ENCODE data around the gene CYP24A1.
A peak's percentile ranks its signal among the peaks of the same experiment; 100 is the strongest.

The CYP24A1 gene
- total RNA-seq: 0.17 to 0.58 (median 0.52) reads per million in 3 donors

GRCh38 chr20:54173653-54174456 is at the start of gene CYP24A1:
CYP24A1 (minus strand) TSS chr20:54173986; CDS start chr20:54173579, 407 bp downstream.
- Histone ChIP-seq H3K9me3 (ENCODE audit: control insufficient read depth, low read length) (no peaks in the 10 kb centered on the region), H3K27ac (ENCODE audit: insufficient read depth, low read length, poor library complexity, severe bottlenecking) (no peak within 1 kb of the TSS), H3K27me3 (replicated peaks; ENCODE audit: control insufficient read depth, insufficient read depth, low read length, poor library complexity, severe bottlenecking) (peaks cover 34% of the 10 kb centered on the region), H3K4me3 (ENCODE audit: insufficient read depth, low read depth, low read length, poor library complexity, severe bottlenecking) (peak within 1 kb of the TSS; percentile 30), H3K36me3 (ENCODE audit: control insufficient read depth, insufficient read depth, low read length) (no peaks in the 10 kb centered on the region), H3K4me1 (ENCODE audit: control insufficient read depth, insufficient read depth, low read length, poor library complexity, severe bottlenecking) (peaks cover 7% of the 10 kb centered on the region)
- DNase-seq: no peak

- H3K9me3 ChIP-seq (ENCODE audit: control insufficient read depth, low read length): no peaks in the 10 kb centered on the region
- peaks cover 3% of the 10 kb centered on the region for H3K4me1 ChIP-seq (ENCODE audit: control insufficient read depth, insufficient read depth, low read length, poor library complexity, severe bottlenecking)
- H3K27ac ChIP-seq (ENCODE audit: insufficient read depth, low read length, poor library complexity, severe bottlenecking): no peak overlapping the region
- H3K27me3 ChIP-seq (replicated peaks; ENCODE audit: control insufficient read depth, insufficient read depth, low read length, poor library complexity, severe bottlenecking): no peaks in the 10 kb centered on the region
- H3K36me3 ChIP-seq (ENCODE audit: control insufficient read depth, insufficient read depth, low read length): no peaks in the 10 kb centered on the region
- no peak for DNase-seq
- no peak overlapping the region for H3K4me3 ChIP-seq (ENCODE audit: insufficient read depth, low read depth, low read length, poor library complexity, severe bottlenecking)
Observed at GRCh38 chr20:54223285-54223684, 49.5 kb upstream of the CYP24A1 start.

- Histone ChIP-seq H3K9me3 (ENCODE audit: control insufficient read depth, low read length) (no peaks in the 10 kb centered on the region), H3K36me3 (ENCODE audit: control insufficient read depth, insufficient read depth, low read length) (no peaks in the 10 kb centered on the region), H3K27ac (ENCODE audit: insufficient read depth, low read length, poor library complexity, severe bottlenecking) (no peak overlapping the region), H3K4me3 (ENCODE audit: insufficient read depth, low read depth, low read length, poor library complexity, severe bottlenecking) (no peak overlapping the region), H3K4me1 (ENCODE audit: control insufficient read depth, insufficient read depth, low read length, poor library complexity, severe bottlenecking) (peaks cover 3% of the 10 kb centered on the region), H3K27me3 (replicated peaks; ENCODE audit: control insufficient read depth, insufficient read depth, low read length, poor library complexity, severe bottlenecking) (no peaks in the 10 kb centered on the region)
- no peak for DNase-seq
Observed at GRCh38 chr20:54221996-54222890, 48.5 kb upstream of the CYP24A1 start.

- peaks cover 3% of the 10 kb centered on the region for H3K4me1 ChIP-seq (ENCODE audit: control insufficient read depth, insufficient read depth, low read length, poor library complexity, severe bottlenecking)
- no peak for DNase-seq
- H3K27me3 ChIP-seq (replicated peaks; ENCODE audit: control insufficient read depth, insufficient read depth, low read length, poor library complexity, severe bottlenecking): no peaks in the 10 kb centered on the region
- H3K36me3 ChIP-seq (ENCODE audit: control insufficient read depth, insufficient read depth, low read length): peaks cover 3% of the 10 kb centered on the region
- H3K27ac ChIP-seq (ENCODE audit: insufficient read depth, low read length, poor library complexity, severe bottlenecking): no peak overlapping the region
- no peaks in the 10 kb centered on the region for H3K9me3 ChIP-seq (ENCODE audit: control insufficient read depth, low read length)
- H3K4me3 ChIP-seq (ENCODE audit: insufficient read depth, low read depth, low read length, poor library complexity, severe bottlenecking): no peak overlapping the region
Observed at GRCh38 chr20:54221353-54221752, 47.6 kb upstream of the CYP24A1 start.

DNA sequence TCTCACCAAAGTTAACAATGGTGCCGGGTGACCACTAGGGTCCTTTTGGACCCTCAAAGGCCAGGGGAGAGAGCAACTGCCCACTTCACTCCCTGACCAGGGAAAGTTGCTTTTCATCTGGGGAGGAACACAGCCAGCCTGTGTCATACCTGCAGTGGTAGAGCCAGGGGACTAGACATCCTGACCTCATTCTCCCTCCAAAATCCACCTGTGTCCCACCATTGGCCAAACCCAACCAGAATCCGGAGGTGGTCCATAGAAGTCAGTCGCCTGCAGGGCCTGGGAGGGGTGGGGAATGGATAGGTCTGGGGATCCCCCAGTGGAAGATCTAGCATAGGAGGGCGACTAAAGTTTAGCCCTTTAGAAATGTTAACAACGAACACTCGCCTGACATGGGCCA is 46.9 kb upstream of the CYP24A1 start:
- H3K9me3 ChIP-seq (ENCODE audit: control insufficient read depth, low read length): no peaks in the 10 kb centered on the region

DNA sequence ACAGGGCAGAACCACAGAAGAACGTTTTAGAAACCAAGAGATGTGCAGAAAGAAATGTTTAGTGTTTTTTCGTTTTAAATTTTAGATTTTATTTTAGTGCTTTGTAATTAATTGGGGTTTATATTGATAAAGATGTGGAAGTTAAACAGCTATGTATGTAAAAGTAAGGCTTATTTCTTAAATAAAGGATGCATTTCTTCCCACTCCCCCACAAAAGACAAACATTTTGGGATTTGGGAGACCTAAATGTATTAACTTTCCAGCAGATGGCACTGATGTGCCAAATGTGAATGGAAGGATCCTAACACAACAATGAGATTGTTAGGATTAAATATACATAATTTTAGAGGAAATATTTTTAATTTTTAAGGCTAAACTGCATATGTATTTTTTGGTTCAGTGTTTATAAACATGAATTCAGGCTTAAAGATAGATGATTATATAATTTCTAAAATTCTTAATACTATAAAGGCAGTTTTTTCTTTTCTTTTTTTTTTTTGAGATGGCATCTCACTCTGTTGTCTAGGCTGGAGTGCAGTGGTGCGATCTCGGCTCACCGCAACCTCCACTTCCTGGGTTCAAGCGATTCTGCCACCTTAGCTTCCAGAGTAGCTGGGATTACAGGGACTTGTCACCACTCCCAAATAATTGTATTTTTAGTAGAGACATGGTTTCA is 46.1 kb upstream of the CYP24A1 start:
- H3K27ac ChIP-seq (ENCODE audit: insufficient read depth, low read length, poor library complexity, severe bottlenecking): no peak overlapping the region
- H3K9me3 ChIP-seq (ENCODE audit: control insufficient read depth, low read length): no peaks in the 10 kb centered on the region
- H3K36me3 ChIP-seq (ENCODE audit: control insufficient read depth, insufficient read depth, low read length): peaks cover 7% of the 10 kb centered on the region
- H3K4me3 ChIP-seq (ENCODE audit: insufficient read depth, low read depth, low read length, poor library complexity, severe bottlenecking): no peak overlapping the region
- peaks cover 3% of the 10 kb centered on the region for H3K4me1 ChIP-seq (ENCODE audit: control insufficient read depth, insufficient read depth, low read length, poor library complexity, severe bottlenecking)
- H3K27me3 ChIP-seq (replicated peaks; ENCODE audit: control insufficient read depth, insufficient read depth, low read length, poor library complexity, severe bottlenecking): no peaks in the 10 kb centered on the region
- DNase-seq: no peak

More for the DNA sequence above, 46.9 kb upstream of the CYP24A1 start:
- DNase-seq: no peak
- Histone ChIP-seq H3K36me3 (ENCODE audit: control insufficient read depth, insufficient read depth, low read length) (peaks cover 3% of the 10 kb centered on the region), H3K27ac (ENCODE audit: insufficient read depth, low read length, poor library complexity, severe bottlenecking) (no peak overlapping the region), H3K4me3 (ENCODE audit: insufficient read depth, low read depth, low read length, poor library complexity, severe bottlenecking) (no peak overlapping the region), H3K4me1 (ENCODE audit: control insufficient read depth, insufficient read depth, low read length, poor library complexity, severe bottlenecking) (peaks cover 3% of the 10 kb centered on the region), H3K27me3 (replicated peaks; ENCODE audit: control insufficient read depth, insufficient read depth, low read length, poor library complexity, severe bottlenecking) (no peaks in the 10 kb centered on the region)

DNA sequence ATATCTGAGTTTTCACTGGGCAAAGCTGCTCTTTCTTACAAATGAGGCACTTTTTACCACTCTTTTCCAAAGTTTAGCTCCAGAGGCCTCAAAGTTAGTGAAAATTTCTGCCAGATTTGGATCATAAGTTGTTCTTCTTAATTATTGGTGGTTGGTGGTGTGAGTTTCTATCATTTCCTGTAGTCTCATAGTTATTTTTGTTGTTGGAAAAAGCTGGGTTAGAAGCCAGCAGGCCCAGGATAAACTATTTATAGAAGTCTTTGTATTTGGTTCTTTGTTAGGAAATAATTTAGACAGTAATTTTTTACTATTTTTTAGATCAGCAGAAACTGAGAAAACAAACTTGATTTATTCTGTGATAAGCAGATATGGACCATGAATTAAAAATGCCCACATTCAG is 44.7 kb upstream of the CYP24A1 start:
- Histone ChIP-seq H3K4me3 (ENCODE audit: insufficient read depth, low read depth, low read length, poor library complexity, severe bottlenecking) (no peak overlapping the region), H3K9me3 (ENCODE audit: control insufficient read depth, low read length) (no peaks in the 10 kb centered on the region), H3K36me3 (ENCODE audit: control insufficient read depth, insufficient read depth, low read length) (peaks cover 11% of the 10 kb centered on the region), H3K27me3 (replicated peaks; ENCODE audit: control insufficient read depth, insufficient read depth, low read length, poor library complexity, severe bottlenecking) (no peaks in the 10 kb centered on the region), H3K27ac (ENCODE audit: insufficient read depth, low read length, poor library complexity, severe bottlenecking) (no peak overlapping the region), H3K4me1 (ENCODE audit: control insufficient read depth, insufficient read depth, low read length, poor library complexity, severe bottlenecking) (peaks cover 3% of the 10 kb centered on the region)
- no peak for DNase-seq

DNA sequence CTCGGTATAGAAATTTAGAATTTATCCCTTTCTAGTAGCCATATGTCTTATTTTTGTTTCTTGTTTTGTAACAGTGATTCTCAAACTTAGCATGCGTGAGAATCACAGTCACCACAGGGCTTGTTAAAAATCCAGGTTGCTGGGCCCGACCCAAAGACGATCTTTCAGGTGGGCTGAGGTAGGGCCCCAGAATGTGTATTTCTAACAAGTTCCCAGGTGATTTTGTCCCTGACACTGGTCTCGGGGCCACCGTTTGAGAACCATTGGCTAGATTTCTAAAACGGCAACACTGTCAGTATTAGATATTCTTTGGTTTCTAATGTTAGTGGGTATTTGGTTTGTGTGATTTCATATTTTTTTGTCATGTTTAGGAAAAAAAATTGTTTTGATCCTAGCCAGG is 44.0 kb upstream of the CYP24A1 start:
- DNase-seq: no peak
- Histone ChIP-seq H3K27ac (ENCODE audit: insufficient read depth, low read length, poor library complexity, severe bottlenecking) (no peak overlapping the region), H3K4me1 (ENCODE audit: control insufficient read depth, insufficient read depth, low read length, poor library complexity, severe bottlenecking) (peaks cover 3% of the 10 kb centered on the region), H3K27me3 (replicated peaks; ENCODE audit: control insufficient read depth, insufficient read depth, low read length, poor library complexity, severe bottlenecking) (no peaks in the 10 kb centered on the region), H3K9me3 (ENCODE audit: control insufficient read depth, low read length) (no peaks in the 10 kb centered on the region), H3K4me3 (ENCODE audit: insufficient read depth, low read depth, low read length, poor library complexity, severe bottlenecking) (no peak overlapping the region), H3K36me3 (ENCODE audit: control insufficient read depth, insufficient read depth, low read length) (peaks cover 11% of the 10 kb centered on the region)

- peaks cover 11% of the 10 kb centered on the region for H3K36me3 ChIP-seq (ENCODE audit: control insufficient read depth, insufficient read depth, low read length)
- H3K27ac ChIP-seq (ENCODE audit: insufficient read depth, low read length, poor library complexity, severe bottlenecking): no peak overlapping the region
- H3K4me1 ChIP-seq (ENCODE audit: control insufficient read depth, insufficient read depth, low read length, poor library complexity, severe bottlenecking): no peaks in the 10 kb centered on the region
- DNase-seq: no peak
- H3K9me3 ChIP-seq (ENCODE audit: control insufficient read depth, low read length): no peaks in the 10 kb centered on the region
- no peak overlapping the region for H3K4me3 ChIP-seq (ENCODE audit: insufficient read depth, low read depth, low read length, poor library complexity, severe bottlenecking)
- no peaks in the 10 kb centered on the region for H3K27me3 ChIP-seq (replicated peaks; ENCODE audit: control insufficient read depth, insufficient read depth, low read length, poor library complexity, severe bottlenecking)
Observed at GRCh38 chr20:54215157-54215789, 41.5 kb upstream of the CYP24A1 start.
